ENCODE data around the gene BTF3. TPM values are rescaled to one million over a fixed set of nuclear protein-coding genes. Genes with fewer than 3 reads are reported as not detected.

Gene BTF3
- total and polyA plus RNA-seq, 2 of the 13 experiments (the other 11 are each of a cell fraction or from before 2014, with no cell fraction given): 557 to 698 TPM

- TF ChIP-seq ZNF773 (CRISPR knock-in tag; IDR thresholded peaks at IDR 0.05; ENCODE audit: borderline replicate concordance) (no peak), AHR (CRISPR knock-in tag; IDR thresholded peaks at IDR 0.05) (no peak), ZNF878 (CRISPR knock-in tag; IDR thresholded peaks at IDR 0.05) (no peak), ZNF713 (CRISPR knock-in tag; IDR thresholded peaks at IDR 0.05) (no peak), MAZ (IDR thresholded peaks at IDR 0.05; ENCODE audit: borderline replicate concordance, low read depth, low read length) (no peak), MAZ (CRISPR knock-in tag; IDR thresholded peaks at IDR 0.05; ENCODE audit: low read depth) (no peak), HIC2 (CRISPR knock-in tag; IDR thresholded peaks at IDR 0.05; ENCODE audit: low read depth) (no peak), AGO2 (optimal IDR thresholded peaks at IDR 0.05; ENCODE audit: low read depth, low read length) (no peak), ZNF768 (CRISPR knock-in tag; IDR thresholded peaks at IDR 0.05) (no peak), MAFF (IDR thresholded peaks at IDR 0.05; ENCODE audit: low read depth, low read length) (no peak), ZNF556 (CRISPR knock-in tag; IDR thresholded peaks at IDR 0.05; ENCODE audit: borderline replicate concordance) (no peak), USF2 (IDR thresholded peaks at IDR 0.05; ENCODE audit: low read depth, low read length) (no peak), USF2 (CRISPR knock-in tag; IDR thresholded peaks at IDR 0.05; ENCODE audit: borderline replicate concordance) (no peak), ARNT2 (CRISPR knock-in tag; IDR thresholded peaks at IDR 0.05; ENCODE audit: low read depth) (no peak), TEAD2 (CRISPR knock-in tag; IDR thresholded peaks at IDR 0.05) (no peak), AKAP8 (CRISPR knock-in tag; IDR thresholded peaks at IDR 0.05) (no peak), ZBTB46 (CRISPR knock-in tag; IDR thresholded peaks at IDR 0.05; ENCODE audit: borderline replicate concordance) (no peak), TCF12 (IDR thresholded peaks at IDR 0.05) (no peak), TCF12 (CRISPR knock-in tag; IDR thresholded peaks at IDR 0.05) (no peak), RNF2 (conservative IDR thresholded peaks at IDR 0.05; ENCODE audit: low read depth) (peak; percentile 45; the same call in 1 of the 2 replicates), STAG1 (CRISPR knock-in tag; IDR thresholded peaks at IDR 0.05) (peak; percentile 81), SRSF4 (IDR thresholded peaks at IDR 0.05; ENCODE audit: low read depth, low read length, poor library complexity, severe bottlenecking) (no peak), ZNF329 (CRISPR knock-in tag; IDR thresholded peaks at IDR 0.05; ENCODE audit: low read depth) (no peak), EED (CRISPR knock-in tag; IDR thresholded peaks at IDR 0.05) (no peak), HNRNPK (IDR thresholded peaks at IDR 0.05; ENCODE audit: low read depth, low read length, poor library complexity, severe bottlenecking) (no peak), CHD4 (IDR thresholded peaks at IDR 0.05; ENCODE audit: borderline replicate concordance, low read length) (no peak)
These were observed 46.8 kb upstream of the BTF3 start (continued) for GRCh38 chr5:73451224-73452130.
